Eye (tissue), 1 donor: ENCODE data around the gene PHF19.
A peak's percentile ranks its signal among the peaks of the same experiment; 100 is the strongest.

Experiments
- DNase-seq: peaks from one replicate; pipeline ENCODE4 v3.0.0-alpha.2; 2015

Gene PHF19

DNA sequence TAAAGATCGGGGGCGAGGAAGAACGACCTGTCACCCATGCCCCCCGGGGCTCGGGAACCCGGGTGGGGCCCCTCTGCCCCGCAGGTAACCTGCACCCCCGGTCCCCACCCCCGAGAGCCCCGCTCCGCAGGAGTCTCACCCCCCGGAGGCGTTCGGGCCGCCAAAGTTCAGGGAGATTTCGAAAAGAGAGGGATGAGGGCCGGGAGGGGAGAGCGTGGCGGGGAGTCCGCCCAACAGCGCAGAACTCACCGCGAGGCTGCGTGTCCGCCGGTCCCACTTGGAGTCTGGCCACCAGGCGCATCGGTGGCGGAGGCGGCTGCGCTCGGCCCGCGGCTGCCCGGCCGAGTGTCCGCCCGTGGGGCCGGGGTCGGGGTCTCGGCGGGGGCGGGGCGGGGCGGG is at the start of gene PHF19:
PHF19 (minus strand) TSS at position 347 of the 399 bp plus-strand sequence. CDS start 2,447 bp downstream, outside the sequence.
- peak; percentile 59 for DNase-seq

DNA sequence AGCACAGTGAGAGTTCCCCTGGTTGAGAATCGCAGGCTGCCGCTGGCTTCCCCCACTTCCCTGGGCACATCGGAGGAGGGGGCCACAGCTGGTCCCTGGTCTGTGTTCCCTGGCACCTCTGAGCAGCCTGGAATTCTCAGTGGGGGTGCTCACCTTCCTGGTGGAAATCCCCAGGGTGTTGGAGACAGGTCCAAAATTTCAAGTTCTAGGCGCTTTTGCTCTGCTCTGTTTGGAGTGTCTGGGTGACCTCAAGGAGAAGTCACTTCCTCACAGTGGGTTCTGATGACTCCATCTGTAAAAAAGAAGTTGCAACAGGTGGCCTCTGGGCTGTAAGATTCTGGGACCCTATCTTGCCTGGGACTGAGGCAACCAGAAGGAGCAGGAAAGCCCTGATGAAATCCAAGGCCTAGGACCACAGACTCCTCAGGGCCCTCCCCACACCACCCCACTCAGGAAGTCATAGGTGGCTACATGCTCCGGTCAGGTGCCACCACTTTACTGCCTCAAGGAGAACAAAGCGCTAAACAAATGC is 49.5 kb upstream of the PHF19 start, which contains the start of gene TRAF1:
TRAF1 (minus strand) TSS at position 400 of the 532 bp plus-strand sequence. CDS start 721 bp downstream, outside the sequence.
- no peak for DNase-seq

DNA sequence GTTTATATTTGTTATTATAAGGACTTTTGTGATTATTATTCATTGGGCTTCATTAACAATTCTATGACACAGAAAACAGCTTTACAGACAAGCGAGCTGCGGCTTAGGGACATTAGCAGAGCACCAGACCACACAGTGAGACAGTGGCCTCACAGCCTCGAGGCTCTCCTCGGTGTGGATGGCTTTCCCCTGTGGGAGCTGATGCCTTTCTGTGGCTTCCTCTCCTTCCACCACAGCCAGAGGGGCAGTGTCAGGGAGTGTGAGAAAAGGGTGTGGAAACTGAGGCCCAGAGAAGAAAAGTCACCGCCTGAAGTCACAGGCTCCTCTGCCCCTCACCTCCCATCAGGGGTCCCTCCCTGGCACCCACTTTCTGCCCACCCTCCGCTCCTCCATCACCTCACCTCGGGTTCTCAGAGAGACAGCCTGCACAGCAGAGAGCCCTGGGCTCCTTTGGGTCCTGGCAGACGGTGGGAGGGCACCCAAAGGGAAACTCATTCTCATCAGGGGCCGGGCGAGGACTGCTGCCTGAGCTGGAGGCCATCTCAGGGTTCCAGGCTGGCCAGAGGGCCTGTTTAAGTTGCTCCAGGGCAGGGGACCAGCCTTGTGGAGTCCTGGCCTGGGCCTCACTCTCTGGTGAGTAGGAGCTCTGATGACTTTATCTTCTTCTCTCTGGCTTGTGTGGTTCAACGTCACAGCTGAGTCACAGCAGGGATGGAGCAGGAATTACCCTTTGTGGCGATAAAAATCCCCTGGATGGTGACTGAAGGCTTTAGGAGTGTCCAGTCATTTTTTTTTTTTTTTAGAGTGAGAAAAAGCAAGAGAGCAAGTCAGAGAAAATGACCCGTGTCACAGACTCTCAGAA is 48.8 kb upstream of the PHF19 start:
- DNase-seq, result no peak

DNA sequence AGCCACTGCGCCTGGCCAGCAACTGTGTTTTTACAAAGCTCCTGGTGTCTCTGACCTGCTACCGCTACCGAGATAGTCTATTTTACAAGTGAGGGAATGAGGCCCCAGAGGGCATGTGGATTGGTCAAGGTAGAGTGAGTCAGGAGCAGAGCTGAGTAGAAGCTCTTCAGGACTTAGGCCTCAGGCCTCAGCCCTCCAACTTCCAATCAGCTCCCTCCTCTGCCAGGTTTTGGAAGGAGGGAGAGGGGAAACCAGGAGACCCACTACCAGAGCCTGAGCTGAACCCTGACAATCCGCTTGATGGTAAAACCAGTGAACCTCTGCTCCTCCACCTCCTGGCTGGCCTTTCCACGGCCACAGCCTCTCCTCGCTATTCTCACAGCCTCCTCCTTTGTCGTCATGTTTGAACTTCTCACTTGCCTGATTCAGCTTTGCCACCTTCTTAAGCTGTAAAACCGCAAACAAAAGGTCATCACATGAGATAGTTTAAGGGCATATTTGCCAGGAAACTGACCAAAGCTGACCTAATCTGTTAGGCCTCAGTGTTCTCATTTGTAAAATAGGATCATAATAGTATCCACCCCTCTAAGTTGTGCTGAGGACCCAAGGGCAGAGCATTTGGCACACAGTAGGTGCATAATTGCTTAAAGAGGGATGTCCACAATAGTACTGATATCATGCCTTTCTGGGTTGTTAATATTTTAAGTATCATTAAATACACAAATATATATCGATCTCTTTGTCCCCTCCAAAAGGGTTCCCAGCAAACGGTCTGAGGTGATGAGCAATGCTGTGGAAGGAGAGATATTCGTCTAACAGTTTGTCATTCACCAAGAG is 47.9 kb upstream of the PHF19 start:
- DNase-seq, result no peak

DNA sequence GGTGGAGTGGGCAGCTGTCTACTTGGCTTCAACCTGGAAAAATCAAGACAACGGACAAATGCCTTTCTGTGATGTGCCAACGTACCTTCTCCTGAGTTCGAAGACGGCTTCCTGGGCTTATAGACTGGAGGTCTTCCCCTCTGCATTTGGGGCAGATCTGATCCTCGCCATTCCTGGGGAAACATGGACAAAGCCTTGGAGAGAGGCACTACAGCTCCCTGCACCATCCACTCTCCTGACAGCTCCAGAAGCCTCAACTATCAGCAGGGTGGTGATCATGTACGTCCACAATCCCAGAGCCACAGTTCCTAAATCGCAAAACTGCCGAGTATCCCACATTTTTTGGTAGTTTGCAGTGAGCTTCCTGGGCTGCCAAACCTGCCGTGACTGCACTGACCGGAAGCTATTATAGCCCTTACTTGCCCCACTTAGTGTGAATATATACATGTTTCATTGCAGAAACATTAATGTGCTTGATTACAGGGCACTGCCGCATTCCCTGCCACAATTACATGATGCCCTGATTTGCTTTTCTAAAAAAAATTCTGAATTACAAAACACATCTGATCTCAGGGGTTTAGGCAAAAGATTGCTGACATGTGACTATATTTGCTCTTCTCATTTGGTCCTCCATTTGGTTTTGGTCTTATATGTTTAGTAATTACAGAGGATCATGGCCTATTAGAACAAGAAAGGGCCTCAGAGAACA is 46.8 kb upstream of the PHF19 start:
- DNase-seq, result no peak

DNA sequence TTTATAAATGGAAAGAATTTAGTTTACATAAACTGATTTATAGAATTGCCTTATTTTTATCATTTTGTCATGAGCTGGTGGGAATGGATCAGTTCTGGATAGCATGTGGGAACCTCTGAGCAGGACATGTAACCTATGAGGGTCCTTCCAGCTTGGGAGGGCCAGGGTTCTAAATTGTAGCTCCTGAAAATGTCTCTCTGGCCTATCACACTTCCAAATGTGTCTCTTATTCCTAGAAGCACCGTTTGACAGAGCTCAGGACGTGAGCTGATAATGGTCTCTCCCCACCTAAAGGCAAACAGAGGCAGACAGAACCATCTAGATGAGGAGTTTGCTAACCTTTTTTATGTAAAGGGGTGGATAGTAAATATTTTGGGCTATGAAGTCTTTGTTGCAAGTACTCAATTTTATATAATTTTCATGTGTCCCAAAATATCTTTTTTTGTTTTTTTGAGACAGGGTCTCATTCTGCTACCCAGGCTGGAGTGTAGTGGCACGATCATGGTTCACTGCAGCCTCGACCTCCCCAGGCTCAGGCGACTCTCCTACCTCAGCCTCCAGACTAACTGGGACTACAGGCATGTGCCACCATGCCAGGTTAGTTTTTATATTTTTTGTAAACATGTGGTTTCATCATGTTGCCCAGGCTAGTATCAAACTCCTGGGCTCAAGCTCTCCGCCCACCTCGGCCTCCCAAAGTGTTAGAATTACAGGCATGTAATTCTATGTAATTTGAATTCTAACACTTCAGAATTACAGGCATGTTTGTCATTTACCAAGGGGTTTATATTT is 45.6 kb upstream of the PHF19 start:
- DNase-seq, result no peak

DNA sequence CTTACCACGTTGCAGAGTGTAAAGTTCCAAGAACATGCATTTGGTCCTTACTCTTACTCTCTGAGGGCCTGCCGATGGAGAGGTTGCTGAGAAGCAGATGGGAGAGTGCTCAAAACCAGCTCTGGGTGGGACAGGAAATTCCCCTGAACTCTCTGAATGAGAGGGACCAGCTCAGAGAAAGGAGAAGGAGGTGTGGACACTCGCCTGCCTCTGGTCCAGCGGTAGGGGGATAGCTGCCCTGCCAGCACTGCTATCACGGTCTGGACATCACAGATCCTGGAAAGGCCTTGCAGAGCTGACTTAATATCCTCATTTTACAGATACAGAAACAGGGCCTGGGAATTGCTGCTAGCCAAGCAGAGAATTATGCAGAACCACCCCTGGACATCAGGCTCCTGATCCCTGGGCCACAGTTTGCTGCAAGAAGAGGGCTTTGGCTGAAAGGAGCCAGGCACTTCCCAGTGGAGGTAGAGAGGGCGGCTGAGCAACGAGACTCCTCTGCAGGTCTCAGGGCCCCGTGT is 44.7 kb upstream of the PHF19 start:
- DNase-seq, result no peak

DNA sequence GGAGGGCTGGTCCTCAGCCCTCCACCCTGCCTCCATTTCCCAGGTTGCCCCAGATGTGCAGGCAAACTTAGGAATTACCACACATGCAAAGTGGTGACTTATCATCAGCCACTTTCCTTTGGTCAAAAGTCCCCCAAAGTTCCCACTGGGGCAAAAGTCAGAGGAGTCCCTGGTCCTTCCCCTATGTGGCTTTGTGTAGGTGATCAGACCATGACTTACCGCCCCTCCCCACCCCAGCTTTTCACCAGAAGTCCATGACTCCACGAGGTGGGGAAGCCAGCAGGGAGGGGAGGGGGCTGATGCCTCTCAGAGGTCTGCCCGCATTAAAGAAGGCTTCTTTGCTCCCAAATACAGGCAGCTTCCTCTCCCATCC is 43.8 kb upstream of the PHF19 start:
- DNase-seq, result no peak

DNA sequence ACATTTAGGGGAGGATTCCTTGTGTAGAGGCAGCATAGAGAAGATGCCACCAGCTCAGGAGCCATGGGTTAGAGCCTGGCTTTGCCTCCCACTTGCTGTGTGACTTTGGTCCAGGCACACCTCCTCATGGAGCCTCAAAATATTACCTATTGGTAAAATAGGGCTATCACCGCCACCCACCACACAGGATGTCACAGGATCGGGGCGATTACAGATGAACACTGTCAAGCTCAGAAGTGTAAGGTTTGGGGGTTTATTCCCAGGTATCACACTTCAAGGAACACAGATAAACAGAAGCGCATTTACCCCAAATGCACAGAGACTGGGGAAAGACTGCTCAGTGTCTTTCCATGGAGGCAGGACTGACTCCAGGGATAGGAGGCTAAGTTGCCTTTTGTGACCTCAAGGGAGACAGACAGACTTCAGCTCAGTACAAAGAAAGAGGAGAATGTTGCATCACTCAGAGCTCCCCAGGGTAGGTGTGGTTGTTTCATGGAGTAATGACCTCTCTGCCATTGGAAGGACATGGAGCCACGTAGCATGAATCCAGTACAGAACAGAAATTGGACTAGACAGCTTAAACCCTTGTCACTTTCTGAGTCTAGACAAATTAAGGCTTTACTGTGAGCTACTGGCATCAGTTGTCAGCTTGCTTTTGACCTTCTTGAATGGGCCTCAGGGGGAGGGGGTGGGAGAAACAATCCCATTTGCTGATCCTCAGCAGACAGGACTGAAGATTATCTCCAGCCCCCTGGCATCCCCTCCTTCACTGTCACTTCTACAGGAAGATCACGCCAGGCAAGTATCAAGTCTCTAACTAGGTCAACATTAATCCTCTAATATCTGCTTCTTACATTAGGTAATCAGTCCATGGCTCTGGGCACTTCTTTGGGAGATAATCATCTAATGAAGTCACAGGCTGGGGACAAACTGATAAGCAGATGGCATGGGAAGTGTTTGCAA is 43.1 kb upstream of the PHF19 start:
- peak; percentile 71 for DNase-seq

DNA sequence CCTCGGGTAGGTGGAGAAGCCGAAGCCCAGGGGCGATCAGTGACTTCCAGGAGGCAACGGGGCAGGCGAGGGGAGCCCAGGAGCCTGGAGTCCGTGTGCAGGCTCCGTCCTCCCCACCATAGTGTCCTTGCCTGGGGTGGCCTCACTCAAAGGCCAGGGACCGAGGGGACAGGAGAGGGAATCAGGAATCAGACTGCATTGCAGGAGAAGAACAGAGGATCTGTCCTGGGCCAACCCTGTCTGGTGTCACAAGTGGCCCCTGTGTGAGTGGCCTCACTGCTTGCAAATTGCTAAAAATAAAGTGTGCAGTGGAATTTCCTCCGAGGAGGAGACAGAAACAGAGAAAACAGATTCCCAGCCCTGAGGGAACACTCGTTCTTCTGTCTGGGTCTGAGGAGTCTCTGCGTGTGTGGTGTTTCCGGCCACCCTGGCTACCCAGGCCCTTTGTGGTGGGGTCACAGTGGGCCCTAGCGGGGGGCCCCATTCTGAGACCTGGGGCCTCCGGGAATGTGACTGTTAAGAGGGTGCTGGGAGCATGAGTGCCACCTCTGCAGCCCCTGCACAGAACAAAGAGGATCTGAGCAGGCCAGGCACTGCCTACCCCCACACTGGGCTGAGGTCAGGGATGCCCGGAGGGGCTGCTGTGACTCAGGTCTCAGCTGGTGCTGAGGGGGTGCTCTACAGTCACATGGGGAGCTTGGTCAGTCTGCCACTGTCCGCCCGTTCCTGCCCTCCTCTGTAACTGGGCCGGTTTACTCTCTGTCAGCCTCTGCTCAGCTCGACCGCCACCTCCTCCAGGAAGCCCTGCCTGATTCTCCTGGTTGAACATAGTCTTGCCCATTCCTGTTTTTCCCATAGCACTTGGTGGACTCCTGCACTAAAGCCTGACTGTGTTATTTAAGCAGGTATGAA is 42.2 kb upstream of the PHF19 start:
- DNase-seq, result no peak

DNA sequence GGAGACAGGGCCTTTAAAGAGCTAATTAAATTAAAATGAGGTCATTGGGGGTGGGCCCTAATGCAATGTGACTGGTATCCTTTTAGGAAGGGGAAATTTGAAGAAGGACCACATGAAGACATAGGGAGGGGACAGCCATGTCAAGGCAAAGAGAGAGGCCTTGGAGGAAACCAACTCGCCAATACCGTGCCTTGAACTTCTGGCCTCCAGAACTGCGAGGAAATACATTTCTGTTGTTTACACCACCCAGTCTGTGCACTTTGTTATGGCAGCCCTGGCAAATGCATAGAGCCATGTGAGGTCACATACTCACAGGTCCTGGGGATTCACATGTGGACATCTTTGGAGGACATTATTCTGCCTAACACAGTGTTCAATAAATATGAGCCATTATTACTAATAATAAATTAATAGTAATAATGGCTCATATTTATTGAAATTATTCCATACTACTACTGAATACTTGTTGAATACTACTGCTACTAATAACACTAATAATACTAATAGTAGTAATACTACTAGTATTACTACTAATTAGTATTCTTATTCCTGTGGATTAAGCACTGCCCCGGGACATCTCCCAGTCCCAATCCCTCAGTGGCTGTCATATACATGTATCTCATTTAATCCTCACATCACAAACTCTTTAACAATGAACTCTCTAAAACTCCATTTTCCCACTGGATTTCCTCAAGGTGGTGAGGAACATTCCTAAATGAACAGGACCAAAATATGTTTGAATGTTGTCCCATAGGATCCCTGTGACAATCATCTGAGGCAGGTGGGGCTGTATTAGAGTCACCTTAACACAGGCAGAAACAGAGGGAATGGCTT is 41.2 kb upstream of the PHF19 start:
- no peak for DNase-seq

DNA sequence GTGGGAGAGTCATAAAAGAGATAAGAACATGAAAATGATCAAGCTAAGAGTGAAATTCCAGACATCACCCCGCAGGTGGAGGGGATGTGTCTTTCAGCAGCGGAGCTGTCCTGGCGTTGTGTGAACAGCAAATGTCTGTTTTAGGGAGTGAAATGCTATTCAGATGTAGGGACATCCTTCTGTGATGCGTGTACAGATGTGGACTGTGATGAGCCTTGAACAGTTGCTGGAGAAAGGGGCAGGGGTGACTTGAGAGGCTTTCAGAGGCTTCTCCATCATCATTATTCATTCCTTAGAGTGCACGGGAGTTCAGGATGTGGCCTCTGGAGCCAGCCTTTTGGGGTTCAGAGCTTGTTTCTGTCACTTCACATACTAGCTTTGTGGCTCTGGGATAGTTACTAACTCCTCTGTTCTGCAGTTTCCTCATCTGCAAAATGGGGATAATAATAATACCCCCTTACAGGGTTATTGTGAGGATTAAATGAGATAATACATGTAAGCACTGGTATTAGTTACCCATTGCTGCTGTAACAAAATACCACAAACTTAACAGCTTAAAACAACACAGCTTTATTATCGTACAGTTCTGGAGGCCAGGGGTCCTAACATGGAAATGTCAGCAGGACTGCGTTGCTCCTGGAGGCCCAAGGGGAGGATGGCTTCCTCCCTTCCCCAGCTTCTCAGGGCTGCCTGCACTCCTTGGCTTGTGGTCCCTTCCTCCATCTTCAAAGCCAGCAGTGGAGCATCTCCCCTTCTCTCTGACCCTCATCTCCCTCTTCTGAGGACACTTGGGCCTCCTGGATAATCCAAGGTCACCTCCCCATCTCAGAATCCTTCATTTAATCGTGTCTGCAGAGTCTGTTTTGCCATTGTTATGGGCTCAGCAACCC is 40.2 kb upstream of the PHF19 start:
- DNase-seq, result no peak

DNA sequence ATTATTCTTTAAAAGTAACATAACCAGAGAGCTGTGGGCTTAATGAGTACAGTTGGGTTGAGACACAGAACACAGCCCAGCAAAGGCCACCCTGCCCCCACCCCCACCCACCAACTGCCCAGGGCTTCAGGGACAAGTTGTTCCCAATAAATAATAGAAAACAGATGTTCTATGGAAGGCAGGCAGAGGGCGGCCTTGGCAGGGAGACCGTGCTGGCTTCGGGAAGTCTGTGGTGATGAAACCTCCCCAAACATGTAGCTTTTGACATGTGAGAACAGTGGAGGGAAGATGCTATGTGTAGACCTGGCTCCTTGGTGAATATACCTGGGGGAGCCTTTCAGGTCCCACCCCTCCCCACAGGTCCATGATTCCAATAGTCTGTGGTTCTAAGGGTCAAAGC is 39.6 kb upstream of the PHF19 start:
- no peak for DNase-seq

DNA sequence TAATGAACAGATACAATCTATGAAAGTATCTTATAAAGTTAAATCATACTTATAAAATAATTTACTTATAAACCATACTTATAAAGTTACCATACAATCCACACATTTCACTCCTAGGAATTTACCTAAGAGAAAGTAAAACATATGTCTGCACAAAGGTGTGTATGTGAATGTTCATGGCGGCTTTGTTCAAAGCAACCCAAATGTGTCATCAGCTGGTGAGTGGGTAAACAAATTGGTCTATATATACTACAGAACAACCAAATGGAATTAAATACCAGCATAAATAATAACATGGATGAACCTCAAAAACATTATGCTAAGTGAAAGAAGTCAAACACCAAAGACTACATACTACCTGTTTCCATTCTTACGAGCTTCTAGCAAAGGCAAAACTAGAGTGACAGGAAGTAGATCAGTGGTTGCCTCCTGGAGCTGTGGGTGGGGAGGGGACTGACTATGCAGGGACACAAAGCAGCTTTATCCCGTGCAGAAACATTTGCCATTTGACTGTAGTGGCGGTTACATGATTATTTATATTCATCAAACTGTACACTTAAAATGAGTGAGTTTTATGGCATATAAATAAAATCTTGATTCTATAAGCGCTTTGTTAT is 39.0 kb upstream of the PHF19 start:
- DNase-seq, result no peak

DNA sequence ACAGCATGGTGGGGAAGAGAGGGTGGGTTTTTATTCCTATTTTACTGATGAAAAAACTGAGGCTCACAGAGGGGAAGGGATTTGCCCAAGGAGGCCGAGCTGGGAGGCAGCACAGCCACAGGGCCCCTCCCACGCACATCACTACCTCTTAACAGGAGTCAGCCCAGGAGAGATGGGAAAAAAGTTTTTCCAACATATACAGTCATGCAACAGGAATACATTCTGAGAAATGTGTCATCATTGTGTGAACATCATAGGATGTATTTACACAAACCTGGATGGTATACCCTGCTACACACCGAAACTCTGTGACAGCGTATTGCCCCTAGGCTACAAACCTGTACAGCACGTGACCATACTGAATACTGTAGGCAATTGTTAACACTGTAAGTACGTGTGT is 38.0 kb upstream of the PHF19 start:
- no peak for DNase-seq

DNA sequence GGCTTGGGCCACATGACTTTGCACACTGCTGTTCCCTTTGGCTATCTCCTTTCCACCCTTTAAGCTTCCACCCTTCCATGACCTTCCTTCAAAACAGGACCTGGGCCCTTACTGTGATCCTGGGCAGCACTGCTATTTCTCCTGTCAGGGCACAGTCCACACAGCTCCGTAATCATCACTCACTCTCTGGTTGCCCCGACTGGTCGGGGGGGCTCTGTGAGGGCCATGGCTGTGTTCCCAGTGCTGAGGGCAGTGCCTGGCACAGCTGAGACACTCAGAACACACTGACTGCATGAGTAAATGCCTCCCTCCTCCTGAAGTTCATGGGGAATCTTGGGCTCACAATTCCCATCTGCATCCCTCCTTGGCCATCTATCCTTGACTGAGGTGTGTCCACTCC is 37.4 kb upstream of the PHF19 start:
- DNase-seq, result no peak

DNA sequence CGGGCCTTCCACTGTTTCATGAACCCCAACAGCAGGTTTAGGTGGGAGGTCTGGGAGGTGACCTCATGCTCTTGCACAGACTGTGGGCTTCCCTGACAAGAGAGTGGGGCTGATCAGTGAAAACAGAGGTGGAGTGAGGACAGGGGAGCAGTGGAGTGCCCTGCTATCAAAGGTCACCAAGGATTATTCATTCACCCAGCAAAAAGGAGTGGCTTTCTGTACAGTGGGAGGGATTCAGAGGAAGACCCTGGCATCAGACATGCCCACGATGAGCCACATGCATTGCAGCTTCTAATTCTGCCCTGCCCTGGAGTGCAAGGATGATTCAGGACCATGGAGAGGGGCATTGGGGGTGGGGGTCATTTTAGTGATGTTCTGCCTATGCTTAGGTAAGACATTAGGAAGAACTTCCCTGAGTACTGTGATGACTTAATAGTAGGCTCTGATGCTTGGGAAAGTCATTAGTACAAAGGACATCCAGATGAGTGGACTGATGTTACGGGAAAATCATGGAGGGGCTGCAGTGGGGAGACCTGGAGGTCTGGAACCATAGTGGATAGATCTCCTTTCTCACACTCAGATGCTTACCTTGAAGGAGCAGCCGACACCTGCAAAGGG is 36.8 kb upstream of the PHF19 start:
- DNase-seq, result no peak
